HG03039 (cell line): ENCODE measurements around the gene HIGD1C.
"Not testable (repeated sequence)": the region's sequence is repeated elsewhere in the genome, so short reads cannot be mapped to it uniquely, and the experiment has no call there.

Experiments used
- ATAC-seq: cut with Tn5 transposase; IDR thresholded peaks from one replicate; pipeline ENCODE4 v1.9.1; 2021; ENCODE audit warnings: mild to moderate bottlenecking, moderate library complexity; ENCODE audit not compliant: unreplicated experiment

HIGD1C gene

GRCh38 chr12:50933459-50934124, 18.8 kb upstream of the HIGD1C start:
- no peak for ATAC-seq

GRCh38 chr12:50934371-50934851, 17.9 kb upstream of the HIGD1C start:
- no peak for ATAC-seq

- ATAC-seq: no peak
Observed at GRCh38 chr12:50934981-50935807, 17.1 kb upstream of the HIGD1C start.

- no peak for ATAC-seq
Observed at GRCh38 chr12:50936821-50937530, 15.4 kb upstream of the HIGD1C start.

DNA sequence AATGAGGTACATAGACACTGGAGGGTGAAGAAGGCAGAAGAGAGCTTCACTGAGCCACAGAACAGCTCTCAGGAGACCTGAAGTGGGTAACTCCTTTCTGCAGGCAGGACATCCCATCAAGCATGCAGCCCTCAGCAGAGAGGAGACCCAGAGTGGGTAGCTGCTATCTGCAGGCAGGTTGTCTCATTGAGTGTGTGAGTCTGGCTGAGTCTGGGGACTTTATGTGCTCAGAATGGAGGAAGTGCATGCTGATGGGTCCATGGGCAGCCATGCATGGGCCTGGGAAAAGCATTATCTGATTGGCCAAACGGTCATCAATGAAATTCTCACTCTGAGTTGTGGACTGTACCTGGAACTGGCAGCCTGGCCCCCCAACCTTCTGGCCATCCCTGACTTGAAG, 14.7 kb upstream of the HIGD1C start:
- no peak for ATAC-seq

DNA sequence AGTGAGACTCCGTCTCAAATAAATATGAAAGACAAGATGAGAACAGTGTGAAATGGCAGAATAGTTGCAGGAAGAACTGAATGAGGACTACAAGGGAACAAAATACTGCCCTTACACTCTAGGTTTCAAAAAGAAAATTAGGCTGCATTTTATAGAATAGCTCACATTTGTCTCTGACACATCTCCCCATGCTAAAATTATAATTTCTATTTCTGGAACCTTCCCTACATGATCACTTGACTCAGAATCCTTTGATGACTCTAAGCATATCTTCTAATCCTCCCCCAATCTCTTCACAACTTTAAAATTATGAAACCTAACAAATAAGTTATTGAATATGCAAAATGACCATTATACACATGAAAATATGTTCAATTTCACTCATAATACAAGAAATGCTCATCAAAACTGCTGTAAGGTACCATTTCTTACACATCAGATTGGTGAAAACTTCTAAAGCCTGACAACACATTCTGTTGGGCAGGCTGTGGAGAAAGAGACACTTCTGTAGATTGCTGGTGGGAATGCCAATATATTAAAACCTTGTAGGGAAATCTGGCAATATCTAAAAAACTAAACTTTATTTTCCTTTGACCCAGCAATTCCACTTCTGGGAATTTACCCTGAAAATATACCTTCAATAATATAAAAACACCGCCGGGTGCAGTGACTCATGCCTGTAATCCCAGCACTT, 4.3 kb upstream of the HIGD1C start:
- no peak for ATAC-seq

DNA sequence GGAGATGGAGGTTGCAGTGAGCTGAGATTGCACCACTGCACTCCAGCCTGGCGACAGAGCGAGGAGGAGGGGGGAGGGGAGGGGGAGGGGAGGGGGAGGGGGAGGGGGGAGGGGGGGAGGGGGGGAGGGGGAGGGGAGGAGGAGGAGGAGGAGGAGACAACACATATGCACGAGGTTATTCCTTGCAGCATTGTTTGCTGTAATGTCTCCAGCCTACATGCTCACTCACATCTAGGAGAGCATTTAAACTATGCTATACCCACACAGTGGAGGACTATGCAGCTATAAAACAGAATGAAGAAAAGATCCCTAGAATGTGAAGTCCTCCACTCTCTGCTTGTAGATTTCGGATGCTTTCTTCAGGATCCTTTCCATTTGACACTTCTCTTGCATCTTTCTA, 3.5 kb upstream of the HIGD1C start:
- no peak for ATAC-seq

GRCh38 chr12:50949801-50950302, 2.5 kb upstream of the HIGD1C start:
- ATAC-seq: no peak

- ATAC-seq: no peak
Observed at GRCh38 chr12:50951112-50951511, 1.2 kb upstream of the HIGD1C start.

- no peak for ATAC-seq
Observed at GRCh38 chr12:50953047-50953446, 703 bp downstream of the HIGD1C start.

GRCh38 chr12:50954789-50955188, 2.4 kb downstream of the HIGD1C start:
- ATAC-seq: not testable (repeated sequence)

DNA sequence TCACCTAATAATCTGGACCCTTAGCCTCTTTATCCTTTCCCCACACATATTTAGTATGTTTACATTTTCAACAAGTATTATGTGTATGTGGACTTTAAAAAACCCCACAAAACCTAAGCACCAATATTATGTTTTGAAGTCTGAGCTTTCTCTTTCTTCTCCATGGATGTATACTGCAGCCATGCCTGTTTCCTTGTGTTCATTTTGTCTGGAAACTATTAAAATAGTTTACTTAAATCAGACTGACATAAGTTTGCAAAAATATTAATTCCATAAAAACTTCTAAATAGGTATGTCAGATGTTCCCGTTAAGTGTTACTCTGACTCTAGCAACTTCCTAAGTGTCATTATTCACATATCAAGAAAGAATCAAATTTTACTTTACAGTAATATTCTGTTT, 2.9 kb downstream of the HIGD1C start:
- ATAC-seq: no peak

GRCh38 chr12:50955697-50956096, 3.4 kb downstream of the HIGD1C start:
- no peak for ATAC-seq

DNA sequence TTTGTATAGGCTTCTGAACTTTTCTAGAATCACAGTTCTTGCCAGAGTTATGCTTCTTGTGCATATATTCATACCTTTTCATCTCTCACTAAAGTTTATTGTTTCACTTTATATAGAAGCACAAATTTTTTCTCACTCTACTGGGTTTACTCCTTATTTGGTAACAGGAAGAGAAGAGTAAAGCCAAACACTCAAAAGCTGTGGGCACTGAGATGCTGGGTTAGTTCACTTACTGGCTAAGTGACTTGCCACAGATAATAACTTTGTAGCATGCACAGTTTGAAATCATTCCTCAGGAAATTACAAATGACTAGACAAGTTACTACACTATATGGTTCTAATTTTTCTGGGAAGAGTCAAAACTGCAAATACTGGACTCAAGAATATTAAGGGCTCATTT, 7.8 kb downstream of the HIGD1C start:
- ATAC-seq: no peak

GRCh38 chr12:50961708-50962107, 9.4 kb downstream of the HIGD1C start:
- ATAC-seq: no peak

- no peak for ATAC-seq
Observed at GRCh38 chr12:50964432-50964831, 12.1 kb downstream of the HIGD1C start.

GRCh38 chr12:50971946-50972345, 19.6 kb downstream of the HIGD1C start:
- ATAC-seq: no peak

GRCh38 chr12:50979369-50980052, 27.2 kb downstream of the HIGD1C start:
- no peak for ATAC-seq

GRCh38 chr12:50980545-50980944, 28.2 kb downstream of the HIGD1C start:
- no peak for ATAC-seq
